ENCODE data around the gene BCS1L. TPM values are rescaled to one million over a fixed set of nuclear protein-coding genes. Genes with fewer than 3 reads are reported as not detected.
A peak's percentile ranks its signal among the peaks of the same experiment; 100 is the strongest.
"Not testable (repeated sequence)": the region's sequence is repeated elsewhere in the genome, so short reads cannot be mapped to it uniquely, and the experiment has no call there.

BCS1L gene
- total and polyA plus RNA-seq, 3 experiments from 2014 or later = 10.1 to 93.9 (median 91.7) TPM

DNA sequence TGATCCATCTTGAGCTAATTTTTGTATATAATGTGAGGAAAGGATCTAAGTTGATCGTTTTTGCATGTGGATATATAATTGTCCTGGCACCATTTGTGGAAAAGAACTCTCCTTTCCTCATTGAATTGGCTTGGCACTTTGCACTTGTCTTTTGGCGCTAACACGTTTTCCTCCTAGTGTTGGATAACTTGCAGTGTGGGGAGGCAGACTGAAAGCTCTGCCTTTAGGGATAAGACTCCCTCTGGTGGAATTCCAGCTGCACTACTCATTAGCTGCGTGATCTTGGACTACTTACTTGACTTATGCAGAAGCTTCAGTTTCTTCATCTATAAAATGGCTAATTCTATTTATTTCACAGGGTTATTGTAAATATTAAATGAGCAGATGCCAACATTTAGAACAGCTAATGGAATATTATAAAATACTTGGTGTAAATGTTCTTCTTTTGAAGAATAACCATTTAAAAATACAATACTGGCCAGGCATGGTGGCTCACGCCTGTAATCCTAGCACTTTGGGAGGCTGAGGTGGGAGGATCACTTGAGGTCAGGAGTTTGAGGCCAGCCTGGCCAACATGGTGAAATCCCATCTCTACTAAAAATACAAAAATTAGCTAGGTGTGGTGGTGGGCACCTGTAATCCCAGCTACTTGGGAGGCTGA is 28.0 kb downstream of the BCS1L start:
- peaks cover 7 to 44% (median 14%) of the 10 kb centered on the region in 3 donors for H3K36me3 Mint-ChIP-seq
- H3K27ac Mint-ChIP-seq; H3K4me3 ChIP-seq (ENCODE audit: low read length); H3K27me3 ChIP-seq (ENCODE audit: insufficient read depth, low read length, poor library complexity, severe bottlenecking); H3K36me3 ChIP-seq (ENCODE audit: insufficient read depth, low read length); H3K4me3 Mint-ChIP-seq; H3K4me1 ChIP-seq (ENCODE audit: insufficient read depth, low read length); H3K4me1 Mint-ChIP-seq; H3K9me3 Mint-ChIP-seq; H3K27me3 Mint-ChIP-seq; H3K9me3 ChIP-seq (ENCODE audit: low read length); H3K27ac ChIP-seq (ENCODE audit: low read depth, low read length); POLR2A ChIA-PET: not testable (repeated sequence)
- DNase-seq = peak in 2 of 5 donors; percentile 7 to 18
- CTCF ChIA-PET = interaction anchor here (0.9 to 1.9 kb wide), 4 partner anchors 12 to 29 kb away, joined by 3 to 16 read pairs (median 4); partner anchors contain the start of genes BCS1L and ZNF142

GRCh38 chr2:218691234-218691633 is 31.8 kb downstream of the BCS1L start:
- peaks cover 9 to 60% (median 14%) of the 10 kb centered on the region in 3 donors for H3K36me3 Mint-ChIP-seq
- peaks cover 0 to 1% (median 0%) of the 10 kb centered on the region in 3 donors for H3K4me1 Mint-ChIP-seq
- ChIA-PET CTCF (no interaction called here), POLR2A (no interaction called here)
- DNase-seq = no peak
- Histone ChIP-seq H3K4me1 (ENCODE audit: insufficient read depth, low read length) (no peaks in the 10 kb centered on the region), H3K27me3 (ENCODE audit: insufficient read depth, low read length, poor library complexity, severe bottlenecking) (no peaks in the 10 kb centered on the region), H3K4me3 (ENCODE audit: low read length) (no peak overlapping the region), H3K27ac (ENCODE audit: low read depth, low read length) (no peak overlapping the region), H3K36me3 (ENCODE audit: insufficient read depth, low read length) (no peaks in the 10 kb centered on the region), H3K9me3 (ENCODE audit: low read length) (no peaks in the 10 kb centered on the region)
- no peak overlapping the region for H3K4me3 Mint-ChIP-seq
- no peaks in the 10 kb centered on the region for H3K27me3 Mint-ChIP-seq
- no peaks in the 10 kb centered on the region for H3K9me3 Mint-ChIP-seq
- H3K27ac Mint-ChIP-seq = no peak overlapping the region

- DNase-seq = no peak
- no peak overlapping the region for H3K27ac ChIP-seq (ENCODE audit: low read depth, low read length)
- H3K27me3 ChIP-seq (ENCODE audit: insufficient read depth, low read length, poor library complexity, severe bottlenecking) = no peaks in the 10 kb centered on the region
- no peak overlapping the region for H3K4me3 ChIP-seq (ENCODE audit: low read length)
- no peaks in the 10 kb centered on the region for H3K9me3 ChIP-seq (ENCODE audit: low read length)
- no peaks in the 10 kb centered on the region for H3K36me3 ChIP-seq (ENCODE audit: insufficient read depth, low read length)
- no peaks in the 10 kb centered on the region for H3K27me3 Mint-ChIP-seq
- POLR2A ChIA-PET = no interaction called here
- H3K9me3 Mint-ChIP-seq = no peaks in the 10 kb centered on the region
- peak overlapping the region in 2 of 8 donors; percentile 47 to 64 for H3K27ac Mint-ChIP-seq
- CTCF ChIA-PET = no interaction called here
- no peaks in the 10 kb centered on the region for H3K4me1 Mint-ChIP-seq
- no peaks in the 10 kb centered on the region for H3K4me1 ChIP-seq (ENCODE audit: insufficient read depth, low read length)
- peaks cover 9 to 56% (median 10%) of the 10 kb centered on the region in 3 donors for H3K36me3 Mint-ChIP-seq
- no peak overlapping the region for H3K4me3 Mint-ChIP-seq
Observed at GRCh38 chr2:218694405-218695145, 35.1 kb downstream of the BCS1L start.

- Histone ChIP-seq H3K36me3 (ENCODE audit: insufficient read depth, low read length) (no peaks in the 10 kb centered on the region), H3K27me3 (ENCODE audit: insufficient read depth, low read length, poor library complexity, severe bottlenecking) (no peaks in the 10 kb centered on the region), H3K4me1 (ENCODE audit: insufficient read depth, low read length) (no peaks in the 10 kb centered on the region), H3K9me3 (ENCODE audit: low read length) (no peaks in the 10 kb centered on the region), H3K4me3 (ENCODE audit: low read length) (no peak overlapping the region), H3K27ac (ENCODE audit: low read depth, low read length) (no peak overlapping the region)
- Mint-ChIP-seq H3K27me3 (no peaks in the 10 kb centered on the region), H3K36me3 (peaks cover 0 to 22% (median 8%) of the 10 kb centered on the region in 3 donors), H3K4me3 (no peak overlapping the region), H3K4me1 (no peaks in the 10 kb centered on the region), H3K27ac (no peak overlapping the region), H3K9me3 (no peaks in the 10 kb centered on the region)
- DNase-seq = no peak
- POLR2A ChIA-PET = no interaction called here
- CTCF ChIA-PET = no interaction called here
Observed at GRCh38 chr2:218698885-218699284, 39.4 kb downstream of the BCS1L start.

DNA sequence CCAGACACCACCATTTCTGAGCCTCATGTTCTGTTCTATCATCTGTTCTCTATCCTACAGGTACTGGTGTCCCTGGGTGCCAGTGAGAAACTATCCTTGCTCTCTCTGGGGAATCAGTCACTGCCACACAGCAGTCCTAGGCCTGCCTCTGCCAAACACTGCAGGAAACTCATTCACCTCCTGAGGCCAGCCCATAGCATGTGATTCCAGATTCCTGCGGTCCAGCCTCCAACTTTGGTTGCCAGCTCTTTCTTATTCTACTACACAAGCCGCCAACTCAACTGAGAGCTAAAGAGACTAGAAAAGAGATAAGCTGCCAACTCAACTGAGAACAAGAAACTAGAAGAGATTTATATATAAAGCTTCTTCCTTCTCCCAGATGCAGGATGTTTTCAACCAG is 42.3 kb downstream of the BCS1L start:
- Histone ChIP-seq H3K4me3 (ENCODE audit: low read length) (no peak overlapping the region), H3K27ac (ENCODE audit: low read depth, low read length) (no peak overlapping the region), H3K9me3 (ENCODE audit: low read length) (no peaks in the 10 kb centered on the region), H3K27me3 (ENCODE audit: insufficient read depth, low read length, poor library complexity, severe bottlenecking) (no peaks in the 10 kb centered on the region), H3K4me1 (ENCODE audit: insufficient read depth, low read length) (no peaks in the 10 kb centered on the region), H3K36me3 (ENCODE audit: insufficient read depth, low read length) (no peaks in the 10 kb centered on the region)
- DNase-seq = no peak
- no peak overlapping the region for H3K27ac Mint-ChIP-seq
- CTCF ChIA-PET = interaction anchor here (1.8 kb wide), 1 partner anchor 9 kb away, joined by 9 read pairs; the partner anchor contains the start of gene TTLL4
- H3K9me3 Mint-ChIP-seq = no peaks in the 10 kb centered on the region
- peaks cover 0 to 11% (median 8%) of the 10 kb centered on the region in 3 donors for H3K36me3 Mint-ChIP-seq
- H3K4me3 Mint-ChIP-seq = no peak overlapping the region
- no peaks in the 10 kb centered on the region for H3K4me1 Mint-ChIP-seq
- H3K27me3 Mint-ChIP-seq = peaks cover 2 to 6% of the 10 kb centered on the region in 2 donors
- POLR2A ChIA-PET = no interaction called here

- no peaks in the 10 kb centered on the region for H3K36me3 ChIP-seq (ENCODE audit: insufficient read depth, low read length)
- ChIA-PET CTCF (no interaction called here), POLR2A (no interaction called here)
- H3K9me3 ChIP-seq (ENCODE audit: low read length) = no peaks in the 10 kb centered on the region
- Mint-ChIP-seq H3K36me3 (peaks cover 0 to 8% (median 6%) of the 10 kb centered on the region in 3 donors), H3K4me1 (no peaks in the 10 kb centered on the region), H3K9me3 (no peaks in the 10 kb centered on the region), H3K4me3 (no peak overlapping the region), H3K27me3 (peaks cover 6 to 11% of the 10 kb centered on the region in 2 donors), H3K27ac (peak overlapping the region in 1 of 8 donors; percentile 20)
- no peak for DNase-seq
- no peak overlapping the region for H3K27ac ChIP-seq (ENCODE audit: low read depth, low read length)
- H3K4me3 ChIP-seq (ENCODE audit: low read length) = no peak overlapping the region
- H3K4me1 ChIP-seq (ENCODE audit: insufficient read depth, low read length) = no peaks in the 10 kb centered on the region
- H3K27me3 ChIP-seq (ENCODE audit: insufficient read depth, low read length, poor library complexity, severe bottlenecking) = no peaks in the 10 kb centered on the region
Observed at GRCh38 chr2:218703341-218703740, 43.9 kb downstream of the BCS1L start.

GRCh38 chr2:218708086-218708485 is 48.6 kb downstream of the BCS1L start:
- Mint-ChIP-seq H3K4me3 (peak overlapping the region in 1 of 7 donors; percentile 30), H3K27me3 (peaks cover 6 to 11% of the 10 kb centered on the region in 2 donors), H3K36me3 (peaks cover 0 to 5% (median 0%) of the 10 kb centered on the region in 3 donors), H3K9me3 (no peaks in the 10 kb centered on the region), H3K4me1 (peaks cover 12 to 15% (median 13%) of the 10 kb centered on the region in 3 donors), H3K27ac (no peak overlapping the region)
- no peaks in the 10 kb centered on the region for H3K36me3 ChIP-seq (ENCODE audit: insufficient read depth, low read length)
- H3K9me3 ChIP-seq (ENCODE audit: low read length) = no peaks in the 10 kb centered on the region
- ChIA-PET POLR2A (no interaction called here), CTCF (interaction anchor here (1.3 kb wide), 1 partner anchor 36 kb away, joined by 3 read pairs; the partner anchor contains the start of genes RNF25 and STK36)
- no peak for DNase-seq
- peaks cover 16% of the 10 kb centered on the region for H3K4me1 ChIP-seq (ENCODE audit: insufficient read depth, low read length)
- H3K27me3 ChIP-seq (ENCODE audit: insufficient read depth, low read length, poor library complexity, severe bottlenecking) = no peaks in the 10 kb centered on the region
- no peak overlapping the region for H3K27ac ChIP-seq (ENCODE audit: low read depth, low read length)
- no peak overlapping the region for H3K4me3 ChIP-seq (ENCODE audit: low read length)

DNA sequence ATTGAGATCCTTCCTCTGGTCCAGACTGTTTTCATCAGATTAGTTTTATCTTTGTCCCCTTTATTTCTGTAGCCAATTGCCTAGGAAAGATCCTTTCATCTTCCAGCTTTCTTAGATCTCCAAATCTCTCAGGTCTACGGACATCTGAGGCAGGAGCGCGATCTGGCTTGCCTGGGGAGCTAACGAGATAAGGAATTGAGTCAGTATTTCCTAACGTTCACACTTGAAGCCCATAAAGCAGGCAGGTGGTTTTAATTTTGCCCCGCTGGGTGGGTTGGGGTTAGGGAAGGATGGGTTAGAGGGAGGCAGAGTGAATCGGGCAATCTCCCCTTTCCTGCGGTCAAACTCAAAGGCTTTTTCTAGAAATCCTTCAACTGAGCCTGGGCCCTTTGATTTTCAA is 50.4 kb downstream of the BCS1L start:
- no peaks in the 10 kb centered on the region for H3K9me3 Mint-ChIP-seq
- peaks cover 16% of the 10 kb centered on the region for H3K4me1 ChIP-seq (ENCODE audit: insufficient read depth, low read length)
- H3K27me3 Mint-ChIP-seq = peaks cover 6 to 11% of the 10 kb centered on the region in 2 donors
- H3K36me3 Mint-ChIP-seq = peaks cover 0 to 5% (median 0%) of the 10 kb centered on the region in 3 donors
- H3K27ac Mint-ChIP-seq = peak overlapping the region in 3 of 8 donors; percentile 72 to 95 (median 84)
- no peaks in the 10 kb centered on the region for H3K36me3 ChIP-seq (ENCODE audit: insufficient read depth, low read length)
- ChIA-PET POLR2A (interaction anchor here (0.6 to 1.8 kb wide), 4 partner anchors 38 to 568 kb away, joined by 3 to 14 read pairs (median 3); partner anchors contain the start of genes BCS1L, RNF25, STK36 and ZNF142), CTCF (interaction anchor here (0.6 to 2.3 kb wide), 18 partner anchors 8 to 348 kb away, joined by 3 to 15 read pairs (median 5); partner anchors contain the start of genes BCS1L, RNF25, STK36 and ZNF142)
- H3K27ac ChIP-seq (ENCODE audit: low read depth, low read length) = no peak overlapping the region
- no peaks in the 10 kb centered on the region for H3K9me3 ChIP-seq (ENCODE audit: low read length)
- DNase-seq = no peak
- H3K27me3 ChIP-seq (ENCODE audit: insufficient read depth, low read length, poor library complexity, severe bottlenecking) = no peaks in the 10 kb centered on the region
- H3K4me1 Mint-ChIP-seq = peaks cover 13 to 20% (median 17%) of the 10 kb centered on the region in 3 donors
- peak overlapping the region in 5 of 7 donors; percentile 8 to 94 (median 16) for H3K4me3 Mint-ChIP-seq
- peak overlapping the region; percentile 37 for H3K4me3 ChIP-seq (ENCODE audit: low read length)

Data from CD8-positive, alpha-beta memory T cell (primary cell).